Measurements from ENCODE around the gene RAD51B. TPM values are rescaled to one million over a fixed set of nuclear protein-coding genes. Genes with fewer than 3 reads are reported as not detected.
A peak's percentile ranks its signal among the peaks of the same experiment; 100 is the strongest.

The RAD51B gene
- total and polyA plus RNA-seq, 2 experiments from 2014 or later: 10.1 to 18.0 TPM

DNA sequence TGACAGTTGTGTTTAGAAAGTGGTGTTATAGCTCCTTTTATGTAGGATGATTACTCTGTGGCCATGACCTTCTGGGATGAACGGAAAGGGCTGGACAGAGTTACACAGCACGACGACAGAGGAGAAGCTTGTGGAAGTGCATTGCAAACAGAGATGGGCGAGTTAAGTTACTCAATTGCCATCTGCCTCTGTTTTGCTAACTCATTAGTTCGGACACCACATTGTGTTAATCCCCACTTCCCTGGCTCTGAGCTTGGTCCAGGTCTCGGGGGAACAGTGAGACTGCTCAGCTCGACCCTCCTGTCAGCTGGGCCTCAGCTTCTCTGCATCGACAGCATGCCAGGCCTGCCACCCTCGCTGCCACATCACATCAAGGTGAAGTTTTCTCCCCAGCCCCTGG, 565.3 kb downstream of the RAD51B start:
- no peak overlapping the region for H3K4me3 ChIP-seq
- H4K20me1 ChIP-seq (ENCODE audit: insufficient read depth, poor library complexity, severe bottlenecking): no peaks in the 10 kb centered on the region
- no peak overlapping the region for H2AFZ ChIP-seq
- H3K9me3 ChIP-seq (ENCODE audit: low read depth): no peaks in the 10 kb centered on the region
- no peaks in the 10 kb centered on the region for H3K9me2 ChIP-seq (replicated peaks; ENCODE audit: insufficient read depth)
- H3K27ac ChIP-seq: peak overlapping the region; percentile 83
- H3K4me1 ChIP-seq (ENCODE audit: insufficient read depth): peaks cover 17% of the 10 kb centered on the region
- H3K27me3 ChIP-seq: no peaks in the 10 kb centered on the region
- no peaks in the 10 kb centered on the region for H3K36me3 ChIP-seq (replicated peaks; ENCODE audit: insufficient read depth, low read depth)
- no peak for TF ChIP-seq EZH2 (IDR thresholded peaks at IDR 0.05; ENCODE audit: borderline replicate concordance)
- TF ChIP-seq, protein P1, sequence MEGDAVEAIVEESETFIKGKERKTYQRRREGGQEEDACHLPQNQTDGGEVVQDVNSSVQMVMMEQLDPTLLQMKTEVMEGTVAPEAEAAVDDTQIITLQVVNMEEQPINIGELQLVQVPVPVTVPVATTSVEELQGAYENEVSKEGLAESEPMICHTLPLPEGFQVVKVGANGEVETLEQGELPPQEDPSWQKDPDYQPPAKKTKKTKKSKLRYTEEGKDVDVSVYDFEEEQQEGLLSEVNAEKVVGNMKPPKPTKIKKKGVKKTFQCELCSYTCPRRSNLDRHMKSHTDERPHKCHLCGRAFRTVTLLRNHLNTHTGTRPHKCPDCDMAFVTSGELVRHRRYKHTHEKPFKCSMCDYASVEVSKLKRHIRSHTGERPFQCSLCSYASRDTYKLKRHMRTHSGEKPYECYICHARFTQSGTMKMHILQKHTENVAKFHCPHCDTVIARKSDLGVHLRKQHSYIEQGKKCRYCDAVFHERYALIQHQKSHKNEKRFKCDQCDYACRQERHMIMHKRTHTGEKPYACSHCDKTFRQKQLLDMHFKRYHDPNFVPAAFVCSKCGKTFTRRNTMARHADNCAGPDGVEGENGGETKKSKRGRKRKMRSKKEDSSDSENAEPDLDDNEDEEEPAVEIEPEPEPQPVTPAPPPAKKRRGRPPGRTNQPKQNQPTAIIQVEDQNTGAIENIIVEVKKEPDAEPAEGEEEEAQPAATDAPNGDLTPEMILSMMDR (IDR thresholded peaks at IDR 0.05; ENCODE audit: poor library complexity): no peak
- TF ChIP-seq EZH2phosphoT487 (IDR thresholded peaks at IDR 0.05; ENCODE audit: low read depth, severe bottlenecking, unreplicated experiment): no peak
- no peak for DNase-seq (ENCODE audit: low spot score)
- no peaks in the 10 kb centered on the region for H3K79me2 ChIP-seq
- WGBS (ENCODE audit: low lambda C conversion rate, missing lambda C conversion rate): 84% methylated on average over 9 of the region's 9 CpGs
- H3K4me2 ChIP-seq: no peak overlapping the region

DNA sequence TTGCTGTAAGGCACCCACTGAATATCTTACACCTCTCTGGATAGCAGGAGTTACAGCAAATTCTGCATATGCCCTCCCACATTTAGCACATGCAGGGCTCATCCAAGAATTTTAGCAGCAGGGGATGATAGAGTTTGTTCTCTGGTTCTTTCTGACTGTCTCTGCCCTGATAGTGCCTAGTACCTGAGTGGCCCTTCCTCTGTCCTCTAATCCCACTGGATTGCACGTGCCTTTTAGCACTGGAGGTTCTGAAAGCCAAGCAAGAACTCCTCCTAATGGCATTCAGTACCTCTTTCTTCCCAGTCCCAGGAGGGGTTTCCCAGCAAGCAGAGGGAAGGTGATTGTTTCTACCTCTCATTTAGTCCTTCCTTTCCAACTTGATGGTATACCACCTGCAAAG, 566.9 kb downstream of the RAD51B start:
- Histone ChIP-seq H3K27me3 (no peaks in the 10 kb centered on the region), H3K4me1 (ENCODE audit: insufficient read depth) (peaks cover 20% of the 10 kb centered on the region), H3K27ac (no peak overlapping the region), H3K9me2 (replicated peaks; ENCODE audit: insufficient read depth) (no peaks in the 10 kb centered on the region), H3K9me3 (ENCODE audit: low read depth) (no peaks in the 10 kb centered on the region), H3K79me2 (no peaks in the 10 kb centered on the region), H3K4me2 (no peak overlapping the region), H3K36me3 (replicated peaks; ENCODE audit: insufficient read depth, low read depth) (no peaks in the 10 kb centered on the region), H4K20me1 (ENCODE audit: insufficient read depth, poor library complexity, severe bottlenecking) (no peaks in the 10 kb centered on the region), H3K4me3 (no peak overlapping the region), H2AFZ (no peak overlapping the region)
- TF ChIP-seq EZH2phosphoT487 (IDR thresholded peaks at IDR 0.05; ENCODE audit: low read depth, severe bottlenecking, unreplicated experiment): no peak
- TF ChIP-seq, protein P1 (IDR thresholded peaks at IDR 0.05; ENCODE audit: poor library complexity): no peak
- no peak for TF ChIP-seq EZH2 (IDR thresholded peaks at IDR 0.05; ENCODE audit: borderline replicate concordance)
- WGBS (ENCODE audit: low lambda C conversion rate, missing lambda C conversion rate): 24% methylated on average over 1 of the region's 1 CpG
- no peak for DNase-seq (ENCODE audit: low spot score)

DNA sequence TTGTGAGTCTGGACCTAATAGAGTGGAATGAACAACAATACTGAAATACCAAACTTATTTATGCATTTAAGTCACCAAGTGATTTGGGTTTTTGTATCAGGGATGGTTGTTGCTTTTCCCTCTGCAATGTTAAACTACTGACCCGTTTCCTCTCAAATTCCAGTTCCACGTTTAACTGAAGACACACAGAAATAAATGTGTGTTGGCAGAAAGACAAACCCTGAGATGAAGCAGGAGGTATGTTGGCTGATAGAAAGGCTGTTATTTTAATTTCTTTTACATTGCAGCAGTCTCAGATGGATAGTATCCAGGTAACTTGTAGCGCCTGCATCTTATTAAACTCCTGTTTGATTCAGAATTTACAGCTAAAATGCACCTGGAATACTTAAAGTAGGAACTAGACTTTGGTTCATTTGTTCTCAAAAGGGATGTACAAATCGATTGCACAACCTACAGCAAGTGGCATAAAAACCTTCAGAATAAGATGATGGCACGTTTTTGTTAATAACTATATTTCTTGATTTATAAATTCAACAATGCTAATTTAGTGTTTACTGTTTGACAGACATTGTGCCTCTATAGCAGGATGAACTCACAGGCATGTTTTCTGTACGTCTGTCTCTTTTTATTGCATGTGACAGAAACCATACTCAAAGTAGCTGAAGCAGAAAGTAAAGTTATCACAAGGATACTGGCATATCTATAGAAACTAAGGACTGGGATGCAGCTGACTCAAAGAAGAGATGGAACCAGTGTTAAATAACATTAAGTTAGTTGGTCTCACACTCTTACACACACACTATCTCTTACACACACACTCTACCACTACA, 567.6 kb downstream of the RAD51B start:
- H3K4me1 ChIP-seq (ENCODE audit: insufficient read depth): peaks cover 27% of the 10 kb centered on the region
- H3K27me3 ChIP-seq: no peaks in the 10 kb centered on the region
- no peak overlapping the region for H2AFZ ChIP-seq
- no peak overlapping the region for H3K4me3 ChIP-seq
- TF ChIP-seq, protein P1 (IDR thresholded peaks at IDR 0.05; ENCODE audit: poor library complexity): no peak
- TF ChIP-seq EZH2 (IDR thresholded peaks at IDR 0.05; ENCODE audit: borderline replicate concordance) (no peak), EZH2phosphoT487 (IDR thresholded peaks at IDR 0.05; ENCODE audit: low read depth, severe bottlenecking, unreplicated experiment) (no peak)
- DNase-seq (ENCODE audit: low spot score): no peak
- peak overlapping the region; percentile 2 for H3K27ac ChIP-seq
- H3K9me2 ChIP-seq (replicated peaks; ENCODE audit: insufficient read depth): no peaks in the 10 kb centered on the region
- 46% methylated on average over 6 of the region's 6 CpGs for WGBS (ENCODE audit: low lambda C conversion rate, missing lambda C conversion rate)
- H3K9me3 ChIP-seq (ENCODE audit: low read depth): no peaks in the 10 kb centered on the region
- no peak overlapping the region for H3K4me2 ChIP-seq
- H3K79me2 ChIP-seq: no peaks in the 10 kb centered on the region
- no peaks in the 10 kb centered on the region for H4K20me1 ChIP-seq (ENCODE audit: insufficient read depth, poor library complexity, severe bottlenecking)
- H3K36me3 ChIP-seq (replicated peaks; ENCODE audit: insufficient read depth, low read depth): no peaks in the 10 kb centered on the region

All from hepatocyte (in vitro differentiated cells).